NCI-H446 (cell line): ENCODE data around the gene THUMPD2.

Experiments
- DNase-seq, 2 experiments: peaks; one replicate each; lab custom pipeline; 2025; lab: John Stamatoyannopoulos, UW

The THUMPD2 gene

GRCh38 chr2:39718483-39718882, 60.6 kb downstream of the THUMPD2 start:
- DNase-seq, result no peak

- peak; percentile 70 to 72 for DNase-seq
These were observed 62.0 kb downstream of the THUMPD2 start for GRCh38 chr2:39717067-39717466.

GRCh38 chr2:39715822-39716221, 63.2 kb downstream of the THUMPD2 start:
- no peak for DNase-seq

GRCh38 chr2:39715095-39715494, 64.0 kb downstream of the THUMPD2 start:
- DNase-seq, result no peak

DNA sequence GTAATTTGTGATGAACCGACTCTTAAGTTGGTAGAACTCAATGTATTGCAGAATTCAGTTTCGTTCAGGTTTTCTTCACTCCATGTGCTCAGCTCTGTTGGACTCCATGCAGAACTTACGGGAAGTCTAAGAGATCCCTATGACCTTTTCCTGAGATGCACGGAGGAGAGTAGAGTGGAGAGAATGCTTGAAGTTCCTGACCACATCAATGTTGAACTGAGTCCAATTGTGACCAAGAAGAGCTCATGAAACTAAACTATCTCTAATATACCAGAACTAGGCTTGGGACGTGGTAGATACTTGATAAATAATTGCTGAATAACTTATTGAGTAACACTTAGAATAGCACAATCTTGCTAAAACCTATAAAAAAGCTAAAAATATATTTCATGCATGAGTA, 66.1 kb downstream of the THUMPD2 start:
- no peak for DNase-seq

GRCh38 chr2:39710807-39711206, 68.3 kb downstream of the THUMPD2 start:
- no peak for DNase-seq

DNA sequence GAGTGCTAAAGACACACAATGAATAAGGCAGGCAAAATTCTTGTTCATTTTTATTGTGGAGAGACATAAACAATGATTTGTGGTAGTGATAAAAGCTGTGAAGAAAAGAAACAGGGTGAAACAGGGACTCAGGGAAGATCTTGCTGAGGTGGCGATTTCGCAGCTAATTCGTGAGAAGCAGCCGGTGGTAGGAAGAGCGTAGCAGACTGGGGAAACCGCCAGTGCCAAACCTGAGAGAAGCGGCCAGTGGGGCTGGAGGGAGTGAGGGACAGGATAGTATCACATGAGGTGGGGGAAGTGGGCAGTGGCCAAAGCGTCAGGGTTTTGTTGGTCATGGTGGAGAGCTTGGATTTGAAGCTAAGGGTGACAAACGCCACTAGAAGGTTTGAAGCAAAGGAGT, 71.1 kb downstream of the THUMPD2 start:
- DNase-seq, result no peak

GRCh38 chr2:39706945-39707344, 72.1 kb downstream of the THUMPD2 start:
- no peak for DNase-seq

- DNase-seq, result no peak
These were observed 72.7 kb downstream of the THUMPD2 start for GRCh38 chr2:39706312-39706711.

DNA sequence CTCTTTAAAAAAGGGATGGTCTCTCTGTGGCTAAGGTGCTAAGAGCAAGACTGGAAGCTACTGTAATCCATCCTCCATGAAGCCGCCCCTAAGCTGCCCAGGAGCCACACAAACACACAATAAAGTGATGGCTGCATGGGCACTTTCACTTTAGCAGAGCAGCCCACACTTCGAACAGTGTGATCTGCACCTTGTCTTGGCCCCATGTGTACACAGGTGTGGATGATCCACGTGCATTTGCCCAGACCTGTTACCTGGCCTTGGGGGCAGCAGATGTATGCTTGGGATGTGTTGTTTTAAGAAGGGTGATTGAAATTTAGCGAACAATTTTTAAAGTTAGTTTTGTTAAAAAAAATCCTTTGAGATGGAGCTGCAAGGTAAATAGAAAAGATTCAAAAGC, 73.4 kb downstream of the THUMPD2 start:
- no peak for DNase-seq

- DNase-seq, result no peak
These were observed 74.5 kb downstream of the THUMPD2 start for GRCh38 chr2:39704540-39704939.

- no peak for DNase-seq
These were observed 75.7 kb downstream of the THUMPD2 start for GRCh38 chr2:39703181-39703872.

DNA sequence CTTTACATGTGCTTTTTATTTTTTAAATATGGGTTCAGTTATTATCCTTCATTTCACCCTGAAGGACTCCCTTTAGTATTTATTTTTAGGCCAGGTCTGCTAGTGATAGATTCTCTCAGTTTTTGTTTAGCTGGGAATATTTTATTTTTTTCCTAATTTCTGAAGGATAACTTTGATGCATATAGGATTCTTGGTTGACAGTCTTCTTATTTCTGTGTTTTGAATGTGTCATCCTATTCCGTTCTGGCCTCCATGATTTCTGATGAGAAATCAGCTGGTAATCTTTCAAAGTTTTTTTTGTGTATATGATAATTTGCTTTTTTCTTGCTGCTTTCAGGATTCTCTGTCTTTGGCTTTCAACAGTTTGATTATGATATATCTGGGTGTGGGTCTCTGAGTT, 77.9 kb downstream of the THUMPD2 start:
- no peak for DNase-seq

DNA sequence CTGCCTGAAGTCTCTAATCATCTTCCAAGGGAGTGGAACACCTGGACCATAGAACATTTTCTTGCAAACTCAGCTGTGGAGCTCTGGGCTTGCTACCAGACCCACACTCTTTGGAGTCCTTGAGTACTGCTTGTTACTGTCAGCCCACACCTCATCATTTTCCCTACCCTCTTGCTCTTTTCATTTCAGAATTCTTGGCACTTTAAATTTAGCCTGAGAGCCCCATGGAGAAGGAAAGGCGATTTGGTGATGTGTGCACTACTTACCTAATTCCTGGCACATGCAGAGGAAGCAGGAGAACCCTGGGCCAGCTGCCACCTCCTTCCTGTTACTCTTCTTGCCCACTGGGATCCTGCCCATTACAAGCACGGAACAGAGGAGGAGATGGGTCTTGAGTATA, 81.6 kb downstream of the THUMPD2 start:
- peak; percentile 70 to 84 for DNase-seq

GRCh38 chr2:39696838-39697237, 82.2 kb downstream of the THUMPD2 start:
- DNase-seq, result peak; percentile 82 to 93

DNA sequence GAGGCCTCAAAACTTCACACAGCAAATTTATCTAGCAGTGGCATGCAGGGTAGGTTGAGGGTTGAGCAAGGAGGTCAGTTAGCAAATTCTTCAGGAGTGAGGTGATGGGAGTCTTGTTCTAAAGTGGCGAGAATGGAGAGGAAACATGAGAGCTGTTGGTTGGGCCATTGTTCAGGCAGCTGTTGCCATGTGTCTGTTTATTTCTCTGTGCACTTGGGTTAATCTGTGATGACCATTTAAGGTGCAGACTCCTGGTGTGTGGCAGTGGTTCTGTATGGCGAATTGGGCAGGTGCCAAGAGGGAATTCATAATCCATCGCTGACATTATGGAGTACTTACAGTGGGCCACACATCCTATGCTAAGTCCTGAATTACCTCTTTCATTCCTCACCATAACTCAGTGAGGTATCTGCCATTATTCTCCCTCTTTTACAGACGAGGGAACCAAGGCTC, 82.9 kb downstream of the THUMPD2 start:
- DNase-seq, result peak; percentile 46 to 89

DNA sequence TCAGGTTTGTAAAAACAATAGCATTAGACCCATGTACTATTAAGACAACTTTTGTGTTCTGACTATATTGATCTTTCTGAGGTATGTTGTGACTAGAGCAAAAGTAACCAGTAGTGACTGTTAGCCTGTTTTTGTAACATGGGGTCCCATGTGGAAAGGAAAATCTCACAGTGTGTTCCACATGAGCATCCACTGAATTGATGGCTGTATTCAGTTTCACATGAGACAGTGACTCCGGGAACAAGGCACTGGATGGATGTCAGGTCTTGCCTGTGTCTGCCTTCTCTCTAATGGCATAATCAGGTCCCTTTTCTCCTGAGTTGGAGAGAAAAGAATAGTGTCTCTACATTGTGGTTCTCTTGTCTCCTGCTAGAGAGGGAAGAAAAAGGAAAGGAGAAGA, 85.8 kb downstream of the THUMPD2 start:
- DNase-seq, result no peak

DNA sequence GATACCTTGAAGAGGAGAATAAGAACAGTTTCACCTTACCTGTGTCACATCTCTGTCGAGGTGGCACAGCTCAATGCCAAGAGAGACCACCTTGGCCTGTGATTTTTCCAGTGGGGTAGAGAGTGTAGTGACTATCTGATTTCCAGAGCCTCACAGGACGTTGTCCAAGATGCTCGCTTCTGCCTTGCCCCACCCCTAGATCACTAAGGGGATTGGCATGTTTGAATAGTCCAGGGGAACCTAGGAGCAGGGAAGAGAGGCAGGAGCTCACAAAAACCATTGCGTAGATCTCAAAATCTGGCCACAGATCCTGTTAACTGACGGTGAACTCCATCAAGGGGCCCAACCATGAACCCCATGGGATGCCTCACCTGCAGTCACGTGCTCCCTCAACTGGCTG, 89.2 kb downstream of the THUMPD2 start:
- DNase-seq, result no peak

- no peak for DNase-seq
These were observed 89.7 kb downstream of the THUMPD2 start for GRCh38 chr2:39689272-39689841.

- no peak for DNase-seq
These were observed 90.9 kb downstream of the THUMPD2 start for GRCh38 chr2:39688181-39688580.

DNA sequence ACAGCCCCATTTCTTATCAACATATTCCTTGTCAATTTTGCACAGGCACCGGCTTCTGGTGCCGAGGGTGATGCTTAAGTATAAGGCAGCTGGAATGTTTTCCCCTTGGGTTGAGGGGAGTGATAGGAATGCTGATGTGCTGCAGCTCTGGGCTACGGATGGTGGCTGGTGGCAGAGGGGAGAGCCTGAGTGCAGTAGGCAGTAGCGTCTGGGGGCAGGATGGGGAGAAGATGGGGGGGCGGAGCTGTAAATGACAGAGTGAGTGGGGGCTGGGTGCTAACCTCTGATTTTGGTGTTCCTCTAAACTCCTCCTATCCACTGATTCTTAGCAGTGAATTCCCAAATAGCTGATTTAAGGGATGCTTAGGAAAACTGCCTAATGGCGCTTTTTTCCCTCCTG, 92.6 kb downstream of the THUMPD2 start:
- DNase-seq, result no peak
